B cell (primary cell): Measurements from ENCODE around the gene KIF17. TPM values are rescaled to one million over a fixed set of nuclear protein-coding genes. Genes with fewer than 3 reads are reported as not detected.

Source experiments
- ATAC-seq: fragments of 200-7000 bp; cut with Tn5 transposase; one replicate; pipeline ENCODE4 v1.10.0; 2021; ENCODE audit warnings: low read depth, mild to moderate bottlenecking, moderate number of reproducible peaks, moderate library complexity
- CTCF ChIA-PET: fragments of 350-600 bp; sonication (Branson Sonifier 250); formaldehyde crosslinking; loops from one replicate; lab custom pipeline; 2021; ENCODE audit warnings: antibody characterized with exemption, inconsistent platforms; lab: Charles Lee
- POLR2A ChIA-PET: fragments of 350-600 bp; sonication (Branson Sonifier 250); formaldehyde crosslinking; loops from one replicate; lab custom pipeline; 2021; ENCODE audit warnings: antibody characterized with exemption; lab: Charles Lee
- DNase-seq: peaks from one replicate; pipeline ENCODE4 v3.0.0; 2013
- H2AFZ ChIP-seq: 2 replicates; pipeline ENCODE4 v1.6.1; 2012; ENCODE audit warnings: mild to moderate bottlenecking, low read depth, low read length; ENCODE audit not compliant: insufficient read depth, poor library complexity, severe bottlenecking
- H3K27ac ChIP-seq, 2 donors: 1 replicate in 1 of 2; 2 replicates in 1 of 2; pipeline ENCODE4 v1.5.1; 2012 to 2013; ENCODE audit warnings: low read length in 2 of 2, mild to moderate bottlenecking in 2 of 2, moderate library complexity in 1 of 2
- H3K27me3 ChIP-seq, 4 experiments: fragments of 200-600 bp in 1 of 4; sonication (generic) in 1 of 4; replicated peaks in 1 of 4; 1 replicate in 2 of 4; 2 replicates in 2 of 4; pipeline versions ENCODE4 v1.6.1 to v1.7.0; 2013 to 2016; ENCODE audit warnings: low read length in 3 of 4, mild to moderate bottlenecking in 2 of 4, mixed read lengths in 1 of 4, moderate library complexity in 1 of 4; ENCODE audit not compliant: insufficient read depth in 4 of 4, control insufficient read depth in 3 of 4; ENCODE audit errors: control extremely low read depth in 1 of 4
- H3K36me3 ChIP-seq, 2 experiments: replicated peaks in 1 of 2; 1 replicate in 1 of 2; 2 replicates in 1 of 2; pipeline versions ENCODE4 v1.6.1 to v1.7.1; 2013; ENCODE audit warnings: low read length in 1 of 2; ENCODE audit not compliant: insufficient read depth in 2 of 2, control insufficient read depth in 1 of 2; ENCODE audit errors: control extremely low read depth in 1 of 2, extremely low read depth in 1 of 2
- H3K4me1 ChIP-seq, 2 donors: fragments of 200-600 bp in 1 of 2; sonication (generic) in 1 of 2; 1 replicate in 1 of 2; 2 replicates in 1 of 2; pipeline versions ENCODE4 v1.5.1 to v1.6.1; 2013 to 2017; ENCODE audit warnings: low read length in 2 of 2; ENCODE audit not compliant: control insufficient read depth in 2 of 2, insufficient read depth in 2 of 2
- H3K4me2 ChIP-seq: replicated peaks from 2 replicates; pipeline ENCODE3; 2012; ENCODE audit warnings: mild to moderate bottlenecking, low read depth, low read length; ENCODE audit not compliant: poor library complexity, severe bottlenecking
- H3K4me3 ChIP-seq, 5 experiments: fragments of 200-600 bp in 1 of 5; sonication (generic) in 1 of 5; 1 replicate in 3 of 5; 2 replicates in 2 of 5; pipeline versions ENCODE4 v1.5.1 to v1.7.0; 2011 to 2016; ENCODE audit warnings: low read length in 4 of 5, mild to moderate bottlenecking in 4 of 5, low read depth in 2 of 5, control low read depth in 1 of 5, moderate library complexity in 1 of 5; ENCODE audit not compliant: insufficient read depth in 1 of 5; ENCODE audit errors: control extremely low read depth in 1 of 5, extremely low read depth in 1 of 5
- H3K79me2 ChIP-seq: fragments of 200-600 bp; sonication (generic); one replicate; pipeline ENCODE4 v1.6.0; 2016; ENCODE audit warnings: low read length; ENCODE audit not compliant: control insufficient read depth, insufficient read depth
- H3K9ac ChIP-seq: fragments of 200-600 bp; sonication (generic); 2 replicates; pipeline ENCODE4 v1.6.1; 2017; ENCODE audit warnings: mild to moderate bottlenecking, low read length, moderate library complexity
- H3K9me3 ChIP-seq, 3 donors: one replicate each; pipeline versions ENCODE4 v1.6.1 to v1.7.1; 2013; ENCODE audit warnings: low read length in 2 of 3; ENCODE audit not compliant: control insufficient read depth in 2 of 3, insufficient read depth in 1 of 3; ENCODE audit errors: control extremely low read depth in 1 of 3
- H4K20me1 ChIP-seq: 2 replicates; pipeline ENCODE4 v1.6.0; 2012; ENCODE audit warnings: mild to moderate bottlenecking, low read length; ENCODE audit not compliant: insufficient read depth, control insufficient read depth, poor library complexity, severe bottlenecking
- H3K27ac Mint-ChIP-seq: one replicate; pipeline ENCODE4 v1.8.0; 2021; ENCODE audit warnings: mixed read lengths
- H3K27me3 Mint-ChIP-seq: one replicate; pipeline ENCODE4 v1.8.0; 2021; ENCODE audit warnings: mixed read lengths
- H3K4me1 Mint-ChIP-seq: one replicate; pipeline ENCODE4 v1.8.0; 2021; ENCODE audit warnings: mixed read lengths
- H3K4me3 Mint-ChIP-seq: one replicate; pipeline ENCODE4 v1.8.0; 2021; ENCODE audit warnings: mixed read lengths
- H3K9me3 Mint-ChIP-seq: one replicate; pipeline ENCODE4 v1.8.0; 2022; ENCODE audit warnings: mixed read lengths; ENCODE audit not compliant: insufficient read depth
- CTCF ChIP-seq: fragments of 200-600 bp; IDR thresholded peaks from one replicate; pipeline ENCODE4 v1.8.0; 2022; ENCODE audit warnings: antibody characterized with exemption, mild to moderate bottlenecking
- EZH2 ChIP-seq: IDR thresholded peaks from 2 replicates; pipeline ENCODE4 v1.6.1; 2012; ENCODE audit warnings: borderline replicate concordance, low read depth, mild to moderate bottlenecking, moderate library complexity, low read length; ENCODE audit not compliant: insufficient read depth, poor library complexity, severe bottlenecking
- WGBS: methylation state at CpG from one replicate; pipeline ENCODE4 v1.1.5; 2013; ENCODE audit warnings: missing lambda C conversion rate; ENCODE audit not compliant: insufficient coverage; 5-methylcytosine and 5-hydroxymethylcytosine counted together
- intact Hi-C: fragments of 100-400 bp; cut with micrococcal nuclease; formaldehyde crosslinking; loops from one replicate; pipeline ENCODE4 v1.10.0; 2022
- polyA plus RNA-seq: library from polyadenylated mRNA; depleted of rRNA; stranded (reverse); fragments of >200 nt; gene quantifications from 2 replicates; pipeline ENCODE4 v1.2.3, GENCODE V29; 2012
- total RNA-seq, 2 donors: library from RNA; stranded (reverse); fragments of 120-200 nt in 1 of 2; gene quantifications; 1 replicate in 1 of 2; 2 replicates in 1 of 2; pipeline versions ENCODE4 v1.2.3 to v1.2.4, GENCODE V29; 2013 to 2022

Gene KIF17
- total and polyA plus RNA-seq, 2 donors (not counting 1 experiment from before 2014, with no cell fraction given) = not detected

GRCh38 chr1:20716232-20716631, 1.6 kb downstream of the KIF17 start:
- no peaks in the 10 kb centered on the region for H3K36me3 ChIP-seq

DNA sequence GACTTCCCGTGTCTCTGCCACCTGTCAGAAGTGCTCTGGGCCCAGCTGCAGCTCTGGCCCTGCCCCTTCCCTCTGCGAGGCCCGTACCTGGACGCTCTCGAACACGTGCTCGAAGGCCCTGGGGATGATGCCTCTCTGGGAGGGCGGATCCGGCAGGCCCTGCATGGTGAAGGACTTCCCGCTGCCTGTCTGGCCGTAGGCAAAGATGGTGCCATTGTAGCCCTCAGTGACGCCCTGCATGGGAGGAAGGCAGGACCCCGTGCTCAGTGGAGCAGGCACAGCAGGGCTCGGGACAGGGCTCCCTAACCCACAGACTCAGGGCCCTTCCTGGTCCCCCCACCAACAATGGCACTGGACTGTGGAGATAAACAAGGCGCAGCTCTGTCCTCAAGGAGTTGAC, 2.4 kb downstream of the KIF17 start:
- Histone ChIP-seq H3K4me2 (no peak overlapping the region), H3K27ac (no peak overlapping the region), H3K27me3 (peaks cover 0 to 36% (median 13%) of the 10 kb centered on the region in 4 experiments), H3K36me3 (no peaks in the 10 kb centered on the region), H3K4me3 (no peak overlapping the region), H4K20me1 (no peaks in the 10 kb centered on the region), H3K9me3 (peaks cover 0 to 7% (median 0%) of the 10 kb centered on the region in 3 donors), H3K4me1 (peaks cover 7 to 9% of the 10 kb centered on the region in 2 donors), H3K79me2 (no peaks in the 10 kb centered on the region), H3K9ac (no peak overlapping the region), H2AFZ (no peak overlapping the region)
- CTCF ChIA-PET = interaction anchor here (1.0 kb wide), 1 partner anchor 8 kb away, joined by 5 read pairs; no protein-coding TSS in a partner anchor
- no peak for DNase-seq
- ATAC-seq = no peak
- WGBS = 93% methylated on average over 13 of the region's 15 CpGs
- Mint-ChIP-seq H3K27me3 (peaks cover 21% of the 10 kb centered on the region), H3K27ac (no peak overlapping the region), H3K4me3 (no peak overlapping the region), H3K4me1 (peaks cover 10% of the 10 kb centered on the region), H3K9me3 (no peaks in the 10 kb centered on the region)
- TF ChIP-seq CTCF (no peak), EZH2 (no peak)
- POLR2A ChIA-PET = no interaction called here
- intact Hi-C loops = no loop called here

More at GRCh38 chr1:20716232-20716631, 1.6 kb downstream of the KIF17 start:
- Mint-ChIP-seq H3K27me3 (peaks cover 21% of the 10 kb centered on the region), H3K9me3 (no peaks in the 10 kb centered on the region), H3K4me1 (peaks cover 10% of the 10 kb centered on the region), H3K27ac (no peak overlapping the region), H3K4me3 (peak overlapping the region; percentile 78)
- H3K79me2 ChIP-seq = no peaks in the 10 kb centered on the region
- no peak overlapping the region for H3K4me3 ChIP-seq
- ChIA-PET POLR2A (no interaction called here), CTCF (interaction anchor here (1.0 kb wide), 1 partner anchor 9 kb away, joined by 5 read pairs; no protein-coding TSS in a partner anchor)
- no peak overlapping the region for H2AFZ ChIP-seq
- peaks cover 7 to 9% of the 10 kb centered on the region in 2 donors for H3K4me1 ChIP-seq
- peaks cover 0 to 7% (median 0%) of the 10 kb centered on the region in 3 donors for H3K9me3 ChIP-seq
- intact Hi-C loops = no loop called here
- WGBS = 85% methylated on average over 12 of the region's 13 CpGs
- no peak for TF ChIP-seq CTCF
- no peak for TF ChIP-seq EZH2
- H3K27ac ChIP-seq = no peak overlapping the region
- H4K20me1 ChIP-seq = no peaks in the 10 kb centered on the region
- ATAC-seq = no peak
- DNase-seq = no peak
- no peak overlapping the region for H3K9ac ChIP-seq
- H3K4me2 ChIP-seq = no peak overlapping the region
- H3K27me3 ChIP-seq = peaks cover 0 to 36% (median 13%) of the 10 kb centered on the region in 4 experiments
